ENCODE results near the gene APOO.

APOO gene

GRCh38 chrX:23811108-23811651, 96.6 kb downstream of the APOO start:
- ATAC-seq (ENCODE audit: low read depth) (peak; percentile 34), DNase-seq (ENCODE audit: low spot score in 2 of 2) (no peak)
- Mint-ChIP-seq H3K4me1 (peaks cover 5% of the 10 kb centered on the region), H3K27ac (no peak overlapping the region), H3K27me3 (no peaks in the 10 kb centered on the region), H3K4me3 (peak overlapping the region; percentile 47), H3K9me3 (no peaks in the 10 kb centered on the region), H3K36me3 (no peaks in the 10 kb centered on the region)

GRCh38 chrX:23810279-23810678, 97.5 kb downstream of the APOO start:
- Mint-ChIP-seq H3K27me3 (no peaks in the 10 kb centered on the region), H3K9me3 (no peaks in the 10 kb centered on the region), H3K27ac (no peak overlapping the region), H3K4me1 (peaks cover 5% of the 10 kb centered on the region), H3K36me3 (no peaks in the 10 kb centered on the region), H3K4me3 (no peak overlapping the region)
- DNase-seq (ENCODE audit: low spot score in 2 of 2), result no peak
- ATAC-seq (ENCODE audit: low read depth), result no peak

GRCh38 chrX:23805389-23805788, 102.3 kb downstream of the APOO start:
- H3K27ac Mint-ChIP-seq, result no peak overlapping the region
- ATAC-seq (ENCODE audit: low read depth), result no peak

GRCh38 chrX:23804578-23804977, 103.2 kb downstream of the APOO start:
- DNase-seq (ENCODE audit: low spot score in 2 of 2) (no peak), ATAC-seq (ENCODE audit: low read depth) (no peak)
- Mint-ChIP-seq H3K27ac (no peak overlapping the region), H3K36me3 (no peaks in the 10 kb centered on the region), H3K4me3 (no peak overlapping the region), H3K9me3 (no peaks in the 10 kb centered on the region), H3K27me3 (no peaks in the 10 kb centered on the region), H3K4me1 (peaks cover 2% of the 10 kb centered on the region)

More at GRCh38 chrX:23805389-23805788, 102.3 kb downstream of the APOO start:
- H3K4me1 Mint-ChIP-seq, result peaks cover 2% of the 10 kb centered on the region
- DNase-seq (ENCODE audit: low spot score in 2 of 2), result no peak
- no peaks in the 10 kb centered on the region for H3K27me3 Mint-ChIP-seq
- no peaks in the 10 kb centered on the region for H3K9me3 Mint-ChIP-seq
- H3K4me3 Mint-ChIP-seq, result no peak overlapping the region
- H3K36me3 Mint-ChIP-seq, result no peaks in the 10 kb centered on the region

- H3K9me3 Mint-ChIP-seq, result no peaks in the 10 kb centered on the region
- H3K27me3 Mint-ChIP-seq, result no peaks in the 10 kb centered on the region
- DNase-seq (ENCODE audit: low spot score in 2 of 2) (no peak), ATAC-seq (ENCODE audit: low read depth) (no peak)
- no peak overlapping the region for H3K4me3 Mint-ChIP-seq
- H3K36me3 Mint-ChIP-seq, result no peaks in the 10 kb centered on the region
- H3K27ac Mint-ChIP-seq, result no peak overlapping the region
- peaks cover 2% of the 10 kb centered on the region for H3K4me1 Mint-ChIP-seq
These were observed 103.8 kb downstream of the APOO start for GRCh38 chrX:23803931-23804381.

- Mint-ChIP-seq H3K4me3 (no peak overlapping the region), H3K9me3 (no peaks in the 10 kb centered on the region), H3K4me1 (peaks cover 2% of the 10 kb centered on the region), H3K27me3 (no peaks in the 10 kb centered on the region), H3K36me3 (no peaks in the 10 kb centered on the region), H3K27ac (no peak overlapping the region)
- ATAC-seq (ENCODE audit: low read depth) (no peak), DNase-seq (ENCODE audit: low spot score in 2 of 2) (no peak)
These were observed 105.3 kb downstream of the APOO start for GRCh38 chrX:23802431-23802830.

- Mint-ChIP-seq H3K4me1 (peaks cover 2% of the 10 kb centered on the region), H3K27ac (no peak overlapping the region), H3K4me3 (no peak overlapping the region), H3K27me3 (no peaks in the 10 kb centered on the region), H3K36me3 (no peaks in the 10 kb centered on the region), H3K9me3 (no peaks in the 10 kb centered on the region)
- DNase-seq (ENCODE audit: low spot score in 2 of 2), result no peak
- ATAC-seq (ENCODE audit: low read depth), result no peak
These were observed 108.2 kb downstream of the APOO start for GRCh38 chrX:23799469-23800065.

- Mint-ChIP-seq H3K4me1 (no peaks in the 10 kb centered on the region), H3K36me3 (no peaks in the 10 kb centered on the region), H3K27ac (no peak overlapping the region), H3K9me3 (no peaks in the 10 kb centered on the region), H3K27me3 (no peaks in the 10 kb centered on the region), H3K4me3 (no peak overlapping the region)
- ATAC-seq (ENCODE audit: low read depth) (no peak), DNase-seq (ENCODE audit: low spot score in 2 of 2) (no peak)
These were observed 110.2 kb downstream of the APOO start for GRCh38 chrX:23797371-23798128.

GRCh38 chrX:23795221-23795620, 112.5 kb downstream of the APOO start:
- no peaks in the 10 kb centered on the region for H3K4me1 Mint-ChIP-seq
- H3K4me3 Mint-ChIP-seq, result no peak overlapping the region
- no peaks in the 10 kb centered on the region for H3K27me3 Mint-ChIP-seq
- DNase-seq (ENCODE audit: low spot score in 2 of 2) (no peak), ATAC-seq (ENCODE audit: low read depth) (no peak)
- H3K27ac Mint-ChIP-seq, result no peak overlapping the region
- H3K9me3 Mint-ChIP-seq, result no peaks in the 10 kb centered on the region
- H3K36me3 Mint-ChIP-seq, result no peaks in the 10 kb centered on the region

- Mint-ChIP-seq H3K9me3 (no peaks in the 10 kb centered on the region), H3K27me3 (no peaks in the 10 kb centered on the region), H3K27ac (no peak overlapping the region), H3K4me1 (no peaks in the 10 kb centered on the region), H3K4me3 (no peak overlapping the region), H3K36me3 (no peaks in the 10 kb centered on the region)
- DNase-seq (ENCODE audit: low spot score in 2 of 2) (no peak), ATAC-seq (ENCODE audit: low read depth) (no peak)
These were observed 114.7 kb downstream of the APOO start for GRCh38 chrX:23792861-23793553.

- H3K27ac Mint-ChIP-seq, result no peak overlapping the region
- H3K27me3 Mint-ChIP-seq, result no peaks in the 10 kb centered on the region
- DNase-seq (ENCODE audit: low spot score in 2 of 2), result no peak
- no peak for ATAC-seq (ENCODE audit: low read depth)
- H3K9me3 Mint-ChIP-seq, result no peaks in the 10 kb centered on the region
- peaks cover 8% of the 10 kb centered on the region for H3K36me3 Mint-ChIP-seq
- H3K4me1 Mint-ChIP-seq, result peaks cover 1% of the 10 kb centered on the region
- H3K4me3 Mint-ChIP-seq, result no peak overlapping the region
These were observed 117.6 kb downstream of the APOO start for GRCh38 chrX:23790155-23790497.

- Mint-ChIP-seq H3K4me1 (peaks cover 4% of the 10 kb centered on the region), H3K9me3 (no peaks in the 10 kb centered on the region), H3K36me3 (peaks cover 10% of the 10 kb centered on the region), H3K27me3 (no peaks in the 10 kb centered on the region), H3K27ac (no peak overlapping the region), H3K4me3 (no peak overlapping the region)
- no peak for ATAC-seq (ENCODE audit: low read depth)
- no peak for DNase-seq (ENCODE audit: low spot score in 2 of 2)
These were observed 118.2 kb downstream of the APOO start for GRCh38 chrX:23789386-23790154.

GRCh38 chrX:23788946-23789345, 118.8 kb downstream of the APOO start:
- peaks cover 12% of the 10 kb centered on the region for H3K36me3 Mint-ChIP-seq
- no peak overlapping the region for H3K27ac Mint-ChIP-seq
- H3K27me3 Mint-ChIP-seq, result no peaks in the 10 kb centered on the region
- no peaks in the 10 kb centered on the region for H3K9me3 Mint-ChIP-seq
- ATAC-seq (ENCODE audit: low read depth), result no peak
- H3K4me1 Mint-ChIP-seq, result peaks cover 5% of the 10 kb centered on the region
- DNase-seq (ENCODE audit: low spot score in 2 of 2), result no peak
- H3K4me3 Mint-ChIP-seq, result no peak overlapping the region

- ATAC-seq (ENCODE audit: low read depth) (no peak), DNase-seq (ENCODE audit: low spot score in 2 of 2) (no peak)
- Mint-ChIP-seq H3K27me3 (no peaks in the 10 kb centered on the region), H3K27ac (no peak overlapping the region), H3K4me3 (no peak overlapping the region), H3K36me3 (peaks cover 14% of the 10 kb centered on the region), H3K4me1 (peaks cover 5% of the 10 kb centered on the region), H3K9me3 (no peaks in the 10 kb centered on the region)
These were observed 119.2 kb downstream of the APOO start for GRCh38 chrX:23788521-23788920.

Data from memory B cell (primary cell).